NCI-H187 (cell line): Measurements from ENCODE around the gene PCGF6.
"Not testable (repeated sequence)": the region's sequence is repeated elsewhere in the genome, so short reads cannot be mapped to it uniquely, and the experiment has no call there.

ENCODE experiments used
- DNase-seq, 2 experiments: peaks; one replicate each; lab custom pipeline; 2025; lab: John Stamatoyannopoulos, UW

Gene PCGF6

DNA sequence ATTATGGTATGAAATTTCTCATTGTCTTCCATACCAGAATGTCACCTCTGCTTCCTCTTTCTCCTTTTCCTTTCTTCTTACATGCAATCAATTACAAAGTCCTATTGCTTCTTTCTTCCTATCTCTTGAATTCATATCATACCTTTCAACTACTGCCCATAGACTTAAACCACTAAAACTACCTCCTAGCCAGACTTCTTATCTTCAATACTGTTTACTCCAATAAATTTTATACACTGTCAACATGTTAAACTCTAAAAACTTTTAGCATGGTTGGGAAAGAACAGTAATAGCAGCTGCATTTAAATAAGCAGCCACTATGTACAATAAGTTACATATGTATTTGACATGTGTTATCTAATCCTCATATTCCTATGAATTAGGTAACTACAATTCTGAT is 34.9 kb downstream of the PCGF6 start:
- DNase-seq = no peak

DNA sequence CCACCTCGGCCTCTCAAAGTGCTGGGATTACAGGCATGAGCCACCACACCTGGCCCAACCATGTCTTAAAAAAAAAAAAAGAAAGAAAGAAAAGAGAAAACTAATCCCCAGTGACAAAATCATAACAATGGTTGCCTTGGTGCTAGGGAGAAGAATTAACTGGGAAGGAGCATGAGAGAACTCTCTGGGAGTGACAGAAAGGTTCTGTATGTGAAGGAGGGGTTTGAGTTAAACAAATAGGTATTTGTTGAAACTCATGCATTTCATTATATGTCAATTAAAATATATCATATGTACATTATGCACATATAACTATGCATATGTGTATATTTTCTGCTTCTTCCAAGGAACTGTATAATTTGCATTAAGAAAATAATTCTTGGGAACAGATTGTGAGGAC is 40.7 kb downstream of the PCGF6 start:
- DNase-seq = no peak

DNA sequence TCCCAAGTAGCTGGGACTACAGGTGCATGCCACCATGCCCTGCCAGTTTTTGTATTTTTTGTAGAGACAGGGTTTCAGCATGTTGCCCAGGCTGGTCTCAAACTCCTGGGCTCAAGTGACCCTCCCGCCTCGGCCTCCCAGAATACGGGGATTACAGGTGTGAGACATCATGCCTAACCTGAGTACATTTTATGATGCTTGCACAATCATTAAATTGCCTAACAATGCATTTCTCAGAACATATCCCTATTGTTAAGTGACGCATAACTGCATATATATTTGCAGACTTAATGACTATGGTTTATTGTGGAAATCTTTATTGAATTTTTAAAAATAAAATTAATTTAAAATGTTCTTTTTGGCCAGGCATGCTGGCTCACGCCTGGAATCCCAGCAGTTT is 43.3 kb downstream of the PCGF6 start:
- no peak for DNase-seq

DNA sequence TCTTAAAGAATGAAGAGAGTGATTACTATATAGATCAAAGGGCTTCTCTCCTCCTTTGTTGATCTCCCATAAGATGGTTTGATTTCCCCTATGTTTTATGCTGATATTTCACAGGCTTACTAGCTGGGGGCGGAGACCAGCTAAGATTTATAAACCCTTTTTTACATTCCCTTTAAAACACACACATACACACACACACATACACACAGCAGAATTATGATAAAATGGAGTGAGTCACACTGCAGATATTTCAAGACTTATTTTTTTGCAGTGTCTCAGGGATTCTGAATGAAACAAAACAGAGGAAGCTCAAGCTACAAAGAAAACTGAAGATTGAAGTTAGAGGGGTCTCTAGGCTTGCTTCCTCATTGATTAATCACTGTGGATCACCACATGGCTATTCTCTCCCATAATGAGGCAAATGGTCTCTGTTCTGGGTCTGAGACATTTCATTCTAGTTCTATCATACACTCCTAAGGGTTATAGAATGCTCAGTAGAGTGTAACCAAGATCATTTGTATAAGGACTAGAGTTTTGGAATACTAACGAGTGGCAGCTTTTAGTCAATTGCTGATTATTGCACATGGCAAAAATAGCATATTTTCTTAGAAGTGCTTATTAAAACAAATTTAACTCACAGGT is 55.4 kb downstream of the PCGF6 start:
- DNase-seq = no peak

DNA sequence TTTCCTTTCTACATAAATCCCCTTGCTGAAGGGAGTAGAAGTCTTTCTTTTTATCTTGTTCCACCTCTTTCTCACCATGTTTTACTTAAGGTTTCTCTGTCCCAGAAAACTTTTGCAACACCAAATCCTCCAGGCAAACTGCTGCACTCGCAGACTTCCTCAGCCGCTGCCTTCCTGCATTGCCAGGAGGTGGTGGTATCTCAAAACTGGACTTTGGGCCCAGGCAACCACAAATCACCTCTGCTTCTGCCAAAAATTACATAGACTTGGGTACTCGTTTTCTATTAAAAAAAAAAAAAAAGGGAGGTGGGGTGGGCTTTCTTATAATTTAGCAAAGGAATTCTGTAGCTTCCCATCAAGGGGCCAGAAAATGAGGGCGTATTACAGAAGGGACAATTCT is 59.4 kb downstream of the PCGF6 start:
- no peak for DNase-seq

DNA sequence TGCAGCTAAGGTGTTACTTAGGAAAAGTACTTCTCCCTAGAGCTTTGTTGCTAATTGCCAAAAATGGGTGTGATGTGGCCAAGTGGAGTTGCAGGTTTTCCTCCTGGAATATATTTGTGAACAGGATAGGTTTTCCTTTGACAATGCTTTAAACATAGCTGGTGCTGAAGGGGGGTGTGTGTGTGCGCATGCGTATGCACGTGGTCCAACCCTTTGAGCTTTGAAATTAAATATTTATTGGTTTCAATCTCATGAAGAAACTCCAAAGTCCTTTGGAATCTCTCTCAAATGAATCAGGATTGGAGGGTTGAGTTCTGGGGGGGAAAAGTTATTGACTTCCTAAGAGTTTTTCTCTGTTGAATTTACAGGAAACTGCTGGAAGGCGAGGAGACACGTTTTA is 62.9 kb downstream of the PCGF6 start:
- no peak for DNase-seq

DNA sequence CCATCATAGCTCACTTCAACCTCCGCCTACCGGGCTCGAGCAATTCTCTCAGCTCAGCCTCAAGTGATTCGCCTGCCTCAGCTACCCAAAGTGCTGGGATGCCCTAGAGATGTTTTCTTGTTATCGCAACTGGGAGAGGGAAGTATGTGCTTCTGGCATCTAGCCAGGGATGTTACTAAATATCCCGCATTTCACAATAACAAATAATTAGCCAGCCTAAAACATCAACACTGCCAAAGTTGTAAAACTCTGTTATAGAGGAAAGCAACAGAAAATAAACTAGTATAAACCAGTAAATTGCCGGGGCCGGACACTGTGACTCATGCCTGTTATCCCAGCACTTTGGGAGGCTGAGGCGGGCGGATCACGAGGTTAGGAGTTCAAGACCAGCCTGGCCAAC is 66.8 kb downstream of the PCGF6 start:
- no peak for DNase-seq

DNA sequence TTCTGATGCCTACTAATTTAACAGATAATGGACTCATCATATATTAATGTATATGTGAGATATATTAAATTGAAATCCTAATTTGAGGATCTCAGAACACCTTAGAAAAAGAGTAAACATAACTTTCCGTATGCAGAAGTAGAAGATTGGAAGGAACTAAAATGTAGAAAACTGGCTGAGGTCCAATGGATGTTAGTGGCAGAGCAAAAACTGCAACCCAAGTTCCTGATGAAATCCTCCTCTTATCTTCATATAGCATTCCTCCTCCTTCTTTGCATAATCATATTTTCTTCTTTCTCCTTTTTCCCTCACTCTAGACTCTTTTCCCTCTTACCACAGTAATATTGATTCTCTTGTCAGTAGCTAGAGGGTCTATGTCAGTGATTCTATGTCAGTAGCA is 68.0 kb downstream of the PCGF6 start:
- DNase-seq = no peak

DNA sequence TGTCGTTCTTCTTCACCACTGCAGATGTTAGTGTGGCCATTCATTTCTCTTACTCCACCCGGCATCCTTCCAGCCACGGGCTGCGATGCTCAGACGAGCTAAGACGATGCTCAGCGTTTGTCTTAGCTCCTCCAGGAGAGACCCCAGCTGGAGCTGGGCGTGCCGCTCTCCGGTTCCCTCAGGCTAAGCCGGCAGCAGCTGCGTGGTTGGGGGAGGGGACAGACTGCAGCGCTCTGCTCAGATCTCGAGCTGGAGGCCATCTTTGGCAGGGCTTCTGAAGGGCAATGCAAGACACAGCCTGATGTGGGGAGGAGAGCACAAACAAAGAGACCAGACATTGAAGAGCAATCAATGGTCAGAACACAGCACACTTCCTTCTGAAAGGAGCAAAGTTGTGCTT is 69.2 kb downstream of the PCGF6 start:
- DNase-seq = peak; percentile 26 to 70

DNA sequence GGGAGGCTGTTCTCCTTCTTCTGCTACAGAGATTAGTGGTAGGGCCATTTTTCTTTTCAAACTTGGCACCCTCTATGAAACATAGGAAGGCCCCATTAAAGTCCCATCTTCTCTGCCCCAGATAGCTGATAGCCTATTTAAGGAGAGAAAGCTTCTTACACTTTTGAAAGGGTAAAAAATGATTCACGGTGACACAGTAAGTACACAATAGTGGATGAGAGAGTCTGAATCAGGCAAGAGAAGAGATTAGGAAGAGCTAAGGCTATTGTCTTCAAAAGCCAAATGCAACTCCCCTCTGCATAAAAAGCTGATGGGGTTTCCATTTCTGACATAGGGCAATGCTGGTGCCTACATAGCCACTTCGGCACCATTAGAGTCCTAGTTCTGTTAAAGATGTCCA is 70.4 kb downstream of the PCGF6 start:
- no peak for DNase-seq

DNA sequence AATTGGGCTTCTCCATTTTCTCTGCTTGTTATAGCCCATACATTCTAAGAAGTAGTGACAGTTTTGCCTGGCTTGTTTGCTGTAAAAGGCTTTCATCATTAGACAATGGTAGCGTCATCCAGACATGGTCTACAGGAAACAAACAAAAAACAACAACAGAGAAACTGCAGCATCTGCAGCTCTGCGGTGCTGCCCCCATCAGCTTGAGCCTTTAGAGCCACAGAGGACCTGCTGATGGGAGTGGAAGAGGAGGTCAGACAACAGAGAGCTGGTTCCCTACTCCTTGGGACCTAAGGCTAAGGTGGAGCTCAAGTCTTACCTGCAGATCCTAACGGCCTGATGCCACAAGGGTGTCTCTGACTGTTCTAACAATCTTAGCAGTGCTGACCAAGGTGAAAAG is 70.9 kb downstream of the PCGF6 start:
- DNase-seq = no peak

DNA sequence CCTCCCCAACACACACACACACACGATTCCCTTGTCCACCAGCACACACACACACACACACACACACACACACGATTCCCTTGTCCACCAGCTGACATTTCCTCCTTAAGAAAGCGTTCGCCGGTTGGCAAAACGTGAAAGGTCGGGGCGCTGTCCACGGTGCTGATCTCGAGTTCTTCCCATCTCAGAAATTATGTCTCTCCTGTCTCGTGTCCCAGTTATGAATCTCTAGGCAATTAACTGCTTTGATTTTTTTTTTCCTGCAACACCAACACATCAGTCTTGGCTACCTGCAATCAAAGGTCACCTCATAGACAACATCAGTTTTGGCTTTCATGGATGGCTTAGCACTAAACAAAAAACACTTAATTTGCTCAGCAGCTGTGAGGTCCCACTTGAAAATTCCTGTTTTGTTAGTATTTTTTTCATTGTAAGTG is 72.1 kb downstream of the PCGF6 start:
- DNase-seq = no peak

DNA sequence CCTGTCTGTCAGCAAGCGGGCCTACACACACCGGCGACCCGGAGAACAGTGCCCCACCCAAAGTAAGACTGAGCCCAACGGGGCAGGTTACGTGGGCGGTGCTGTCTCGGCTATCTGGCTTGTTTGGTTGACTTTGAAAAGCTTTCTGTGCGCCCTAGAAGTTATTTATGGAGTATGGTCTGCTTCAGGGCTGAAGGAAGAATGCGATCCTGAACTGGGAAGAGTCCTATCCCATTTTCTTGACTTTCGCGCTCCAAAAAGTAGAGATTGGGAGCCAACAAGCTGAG is 72.5 kb downstream of the PCGF6 start:
- DNase-seq = no peak

DNA sequence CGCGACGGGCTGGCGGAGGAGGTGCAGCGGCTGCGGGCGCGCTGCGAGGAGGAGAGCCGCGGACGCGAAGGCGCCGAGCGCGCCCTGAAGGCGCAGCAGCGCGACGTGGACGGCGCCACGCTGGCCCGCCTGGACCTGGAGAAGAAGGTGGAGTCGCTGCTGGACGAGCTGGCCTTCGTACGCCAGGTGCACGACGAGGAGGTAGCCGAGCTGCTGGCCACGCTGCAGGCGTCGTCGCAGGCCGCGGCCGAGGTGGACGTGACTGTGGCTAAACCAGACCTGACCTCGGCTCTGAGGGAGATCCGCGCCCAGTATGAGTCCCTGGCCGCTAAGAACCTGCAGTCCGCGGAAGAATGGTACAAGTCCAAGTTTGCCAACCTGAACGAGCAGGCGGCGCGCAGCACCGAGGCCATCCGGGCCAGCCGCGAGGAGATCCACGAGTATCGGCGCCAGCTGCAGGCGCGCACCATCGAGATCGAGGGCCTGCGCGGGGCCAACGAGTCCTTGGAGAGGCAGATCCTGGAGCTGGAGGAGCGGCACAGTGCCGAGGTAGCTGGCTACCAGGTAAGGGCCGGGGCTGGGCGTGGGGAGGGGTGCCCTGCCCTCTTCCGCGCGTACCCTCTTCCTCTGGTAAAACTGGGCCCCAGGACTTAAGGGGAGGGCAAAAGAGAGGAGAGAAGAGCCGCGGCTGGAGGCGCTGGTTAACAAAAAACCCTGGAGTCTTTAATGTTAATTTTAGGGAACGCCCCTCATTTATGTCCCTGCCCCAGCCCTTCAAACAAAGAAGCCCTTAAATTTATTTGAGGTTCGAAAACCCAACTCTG is 73.0 kb downstream of the PCGF6 start:
- no peak for DNase-seq

DNA sequence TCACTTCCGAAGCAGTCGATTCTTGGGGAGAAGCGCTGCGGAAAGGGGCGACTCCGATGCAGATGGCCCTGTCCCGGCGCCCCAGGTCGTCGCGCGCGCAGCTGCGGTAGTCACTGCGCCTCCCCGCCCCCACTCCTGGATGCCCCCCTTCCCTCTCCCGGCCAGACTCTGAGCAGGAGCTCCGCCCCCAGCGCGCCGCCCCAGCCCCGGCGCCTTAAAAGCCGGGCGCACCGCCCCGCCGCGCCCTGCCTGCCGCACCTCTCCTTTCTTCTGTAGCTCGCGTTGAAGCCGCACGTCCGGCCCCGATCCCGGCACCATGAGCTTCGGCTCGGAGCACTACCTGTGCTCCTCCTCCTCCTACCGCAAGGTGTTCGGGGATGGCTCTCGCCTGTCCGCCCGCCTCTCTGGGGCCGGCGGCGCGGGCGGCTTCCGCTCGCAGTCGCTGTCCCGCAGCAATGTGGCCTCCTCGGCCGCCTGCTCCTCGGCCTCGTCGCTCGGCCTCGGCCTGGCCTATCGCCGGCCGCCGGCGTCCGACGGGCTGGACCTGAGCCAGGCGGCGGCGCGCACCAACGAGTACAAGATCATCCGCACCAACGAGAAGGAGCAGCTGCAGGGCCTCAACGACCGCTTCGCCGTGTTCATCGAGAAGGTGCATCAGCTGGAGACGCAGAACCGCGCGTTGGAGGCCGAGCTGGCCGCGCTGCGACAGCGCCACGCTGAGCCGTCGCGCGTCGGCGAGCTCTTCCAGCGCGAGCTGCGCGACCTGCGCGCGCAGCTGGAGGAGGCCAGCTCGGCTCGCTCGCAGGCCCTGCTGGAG is 73.8 kb downstream of the PCGF6 start, which contains the start of gene INA:
TSS of gene INA (plus strand) at position 243 of the 817 bp plus-strand sequence. CDS start at position 317, 74 bp downstream.
- peak; percentile 63 to 71 for DNase-seq

DNA sequence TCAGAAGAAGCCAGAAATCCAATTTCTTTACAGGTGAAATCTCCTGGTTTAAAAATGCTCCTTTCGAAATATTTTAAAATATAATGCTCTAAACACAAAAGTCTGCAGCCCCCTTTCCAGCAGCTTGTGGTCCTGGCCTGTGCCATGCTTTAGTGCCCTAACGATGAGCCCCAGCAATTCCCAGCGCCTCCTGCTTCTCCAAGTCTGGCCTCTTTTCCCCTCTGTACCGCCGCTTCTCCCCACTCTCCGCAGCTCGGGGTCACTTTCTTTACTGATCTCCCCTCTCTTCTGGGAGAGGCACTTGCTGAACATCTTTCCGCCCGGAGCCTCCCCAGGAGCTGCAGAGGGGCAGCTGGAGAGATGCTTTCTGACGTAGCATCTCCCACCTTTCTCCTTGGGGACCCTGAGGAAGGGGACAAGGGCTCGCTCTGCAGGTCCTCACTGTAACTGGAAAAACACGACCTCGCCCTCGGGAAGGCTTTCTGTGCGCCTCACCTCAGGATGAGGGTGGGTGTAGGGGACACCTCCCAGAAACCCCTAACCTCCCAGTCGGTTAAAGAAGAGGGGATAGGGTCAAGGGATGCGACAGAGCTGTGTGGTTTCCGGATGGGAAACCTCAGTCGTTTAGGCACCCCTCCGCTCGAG is 74.6 kb downstream of the PCGF6 start:
- no peak for DNase-seq

DNA sequence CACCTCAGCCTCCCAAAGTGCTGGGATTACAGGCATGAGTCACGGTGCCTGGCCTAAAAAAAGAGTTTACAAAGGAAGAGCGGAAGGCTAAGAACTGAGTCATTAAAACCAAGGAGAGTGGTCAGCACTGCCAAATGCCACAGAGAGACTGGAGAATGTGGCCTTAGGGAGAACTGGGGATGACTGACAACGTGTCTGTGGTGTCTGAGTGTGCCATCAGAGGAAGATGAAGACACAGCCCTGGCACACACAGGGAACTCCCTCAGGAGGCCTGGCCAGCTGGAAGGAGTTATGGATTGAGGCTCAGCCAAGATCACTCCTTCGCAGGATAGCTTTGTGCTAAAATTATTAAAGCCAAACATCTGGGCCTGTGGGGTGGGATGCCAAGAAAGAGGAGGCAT is 77.9 kb downstream of the PCGF6 start:
- no peak for DNase-seq

DNA sequence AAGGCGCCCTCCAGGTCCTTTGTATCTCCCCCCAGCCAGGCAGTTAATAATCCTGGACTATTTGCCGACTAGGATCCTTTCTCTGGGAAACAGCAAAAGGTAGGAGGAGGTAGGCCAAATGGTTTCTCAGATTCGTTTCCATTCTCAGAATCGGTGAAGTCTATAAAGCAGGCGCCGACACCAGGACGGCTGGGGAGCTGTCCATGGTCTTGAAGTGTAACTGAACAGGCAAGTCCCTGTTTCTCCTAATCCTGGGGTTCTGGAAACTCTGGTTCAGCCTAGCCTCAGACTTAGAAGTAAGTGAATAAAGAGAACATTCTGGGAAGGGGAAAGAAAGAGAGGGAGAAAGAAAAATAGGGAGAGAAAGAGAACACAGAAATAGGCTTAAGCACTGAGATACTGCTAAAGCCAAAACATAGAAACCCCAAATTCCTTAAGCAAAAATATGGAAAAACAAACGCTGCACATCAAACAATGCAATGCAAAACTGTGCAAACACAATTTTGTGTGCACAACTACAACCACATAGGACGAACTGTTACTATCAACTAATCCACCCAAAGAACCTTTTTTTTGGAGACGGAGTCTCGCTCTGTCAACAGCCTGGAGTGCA is 85.1 kb downstream of the PCGF6 start:
- no peak for DNase-seq

DNA sequence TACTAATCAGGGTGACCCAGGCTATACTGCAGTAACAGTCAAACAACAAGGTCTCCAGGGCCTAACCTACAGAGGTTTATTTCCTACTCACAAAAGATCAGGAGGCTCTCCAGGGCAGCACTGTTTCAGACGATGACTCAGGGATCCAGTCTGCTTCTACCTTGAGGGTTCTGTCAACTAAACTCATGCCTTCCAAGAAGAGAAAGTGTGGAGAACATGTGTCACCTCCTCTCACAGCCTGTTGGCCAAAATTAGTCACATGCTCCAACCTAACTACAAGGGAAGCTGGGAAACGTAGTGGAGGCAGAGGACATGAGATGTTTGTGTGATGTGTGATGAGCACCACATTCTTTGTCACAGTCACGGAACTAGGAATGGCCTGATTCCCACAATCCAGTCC is 88.7 kb downstream of the PCGF6 start:
- DNase-seq = no peak

DNA sequence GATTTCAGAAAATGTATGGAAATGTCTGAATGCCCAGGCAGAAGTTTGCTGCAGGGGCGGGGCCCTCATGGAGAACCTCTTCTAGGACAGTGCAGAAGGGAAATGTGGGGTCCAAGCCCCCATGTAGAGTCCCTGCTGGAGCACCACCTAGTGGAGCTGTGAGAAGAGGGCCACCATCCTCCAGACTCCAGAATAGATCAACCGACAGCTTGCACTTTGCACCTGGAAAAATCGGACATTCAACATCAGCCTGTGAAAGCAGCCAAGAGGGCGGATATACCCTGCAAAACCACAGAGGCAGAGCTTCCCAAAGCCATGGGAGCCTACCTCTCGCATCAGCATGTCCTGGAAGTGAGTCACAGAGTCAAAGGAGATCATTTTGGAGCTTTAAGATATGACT is 91.0 kb downstream of the PCGF6 start:
- DNase-seq = no peak

DNA sequence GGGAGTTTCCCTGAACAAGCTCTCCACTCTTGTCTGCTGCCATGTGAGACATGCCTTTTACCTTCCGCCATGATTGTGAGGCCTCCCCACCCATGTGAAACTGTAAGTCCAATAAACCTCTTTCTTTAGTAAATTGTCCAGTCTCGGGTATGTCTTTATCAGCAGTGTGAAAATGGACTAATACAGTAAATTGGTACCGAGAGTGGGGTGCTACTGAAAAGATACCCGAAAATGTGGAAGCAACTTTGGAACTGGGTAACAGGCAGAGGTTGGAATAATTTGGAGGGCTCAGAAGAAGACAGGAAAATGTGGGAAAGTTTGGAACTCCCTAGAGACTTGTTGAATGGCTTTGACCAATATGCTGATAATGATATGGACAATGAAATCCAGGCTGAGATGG is 92.0 kb downstream of the PCGF6 start:
- not testable (repeated sequence) for DNase-seq

DNA sequence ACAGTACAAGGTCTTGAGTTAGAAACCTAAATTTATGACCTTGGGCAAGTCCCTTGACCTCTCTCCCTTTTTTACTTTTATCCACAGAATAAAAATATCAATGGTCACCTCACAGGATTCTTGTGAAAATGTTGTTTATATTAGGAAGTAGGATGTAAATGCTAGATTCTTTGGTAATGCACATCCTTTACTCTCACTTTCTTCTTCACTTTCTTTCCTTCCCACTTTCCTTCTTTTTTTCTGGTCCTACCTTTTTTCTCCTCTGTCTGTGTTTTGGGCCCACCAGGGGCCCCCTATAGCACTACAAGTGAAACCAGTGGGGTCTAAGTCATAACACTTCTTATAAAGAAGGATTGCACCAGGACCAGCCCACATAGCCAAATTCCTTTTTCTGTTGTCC is 93.1 kb downstream of the PCGF6 start:
- DNase-seq = no peak
